ENCODE data around the gene WASF2.
"Not testable (repeated sequence)": the region's sequence is repeated elsewhere in the genome, so short reads cannot be mapped to it uniquely, and the experiment has no call there.

DNA sequence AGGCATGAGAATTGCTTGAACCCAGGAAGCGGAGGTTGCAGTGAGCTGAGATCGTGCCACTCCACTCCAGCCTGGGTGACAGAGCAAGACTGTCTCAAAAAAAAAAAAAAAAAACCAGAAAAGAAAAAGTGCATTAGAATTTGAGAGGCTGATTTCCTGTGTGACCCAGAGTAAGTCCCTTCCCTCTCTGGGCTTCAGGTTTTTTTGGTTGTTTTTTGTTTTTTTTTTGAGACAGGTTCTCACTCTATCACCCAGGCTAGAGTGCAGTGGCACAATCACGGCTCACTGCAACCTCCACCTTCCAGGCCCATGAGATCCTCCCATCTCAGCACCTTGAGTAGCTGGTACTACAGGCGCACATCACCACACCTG, 48.3 kb upstream of the WASF2 start:
- TF ChIP-seq, protein P1, sequence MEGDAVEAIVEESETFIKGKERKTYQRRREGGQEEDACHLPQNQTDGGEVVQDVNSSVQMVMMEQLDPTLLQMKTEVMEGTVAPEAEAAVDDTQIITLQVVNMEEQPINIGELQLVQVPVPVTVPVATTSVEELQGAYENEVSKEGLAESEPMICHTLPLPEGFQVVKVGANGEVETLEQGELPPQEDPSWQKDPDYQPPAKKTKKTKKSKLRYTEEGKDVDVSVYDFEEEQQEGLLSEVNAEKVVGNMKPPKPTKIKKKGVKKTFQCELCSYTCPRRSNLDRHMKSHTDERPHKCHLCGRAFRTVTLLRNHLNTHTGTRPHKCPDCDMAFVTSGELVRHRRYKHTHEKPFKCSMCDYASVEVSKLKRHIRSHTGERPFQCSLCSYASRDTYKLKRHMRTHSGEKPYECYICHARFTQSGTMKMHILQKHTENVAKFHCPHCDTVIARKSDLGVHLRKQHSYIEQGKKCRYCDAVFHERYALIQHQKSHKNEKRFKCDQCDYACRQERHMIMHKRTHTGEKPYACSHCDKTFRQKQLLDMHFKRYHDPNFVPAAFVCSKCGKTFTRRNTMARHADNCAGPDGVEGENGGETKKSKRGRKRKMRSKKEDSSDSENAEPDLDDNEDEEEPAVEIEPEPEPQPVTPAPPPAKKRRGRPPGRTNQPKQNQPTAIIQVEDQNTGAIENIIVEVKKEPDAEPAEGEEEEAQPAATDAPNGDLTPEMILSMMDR (IDR thresholded peaks at IDR 0.05; ENCODE audit: control extremely low read depth in 1 of 3, insufficient read depth in 1 of 3, low read depth in 1 of 3, low read length in 3 of 3) = not testable (repeated sequence)
- not testable (repeated sequence) for TF ChIP-seq SP2 (IDR thresholded peaks at IDR 0.05; ENCODE audit: low read length); CHD2 (IDR thresholded peaks at IDR 0.05; ENCODE audit: low read length); EZH2 (IDR thresholded peaks at IDR 0.05; ENCODE audit: low read depth, low read length, severe bottlenecking); SP1 (IDR thresholded peaks at IDR 0.05; ENCODE audit: low read depth, low read length); RFX5 (IDR thresholded peaks at IDR 0.05; ENCODE audit: borderline replicate concordance, low read depth, low read length)

Measured in H1 (cell line).